H7 (cell line): Measurements from ENCODE around the gene FABP3. TPM values are rescaled to one million over a fixed set of nuclear protein-coding genes. Genes with fewer than 3 reads are reported as not detected.
A peak's percentile ranks its signal among the peaks of the same experiment; 100 is the strongest.

Experiments used
- DNase-seq: peaks from one replicate; pipeline ENCODE4 v3.0.0; 2012
- H3K27me3 ChIP-seq: 2 replicates; pipeline ENCODE4 v1.6.0; 2011; ENCODE audit warnings: mild to moderate bottlenecking, low read length; ENCODE audit not compliant: control insufficient read depth, insufficient read depth
- H3K36me3 ChIP-seq: replicated peaks from 2 replicates; pipeline ENCODE4 v1.5.1; 2011; ENCODE audit warnings: low read length; ENCODE audit not compliant: control insufficient read depth, insufficient read depth
- H3K4me3 ChIP-seq: 2 replicates; pipeline ENCODE4 v1.5.1; 2011; ENCODE audit warnings: low read depth, mild to moderate bottlenecking, control low read depth, low read length, moderate library complexity; ENCODE audit not compliant: insufficient read depth
- total RNA-seq: library from RNA; depleted of rRNA; stranded (reverse); fragments of >200 nt; shearing (Covaris generic); gene quantifications from 2 replicates; pipeline ENCODE4 v1.2.3, GENCODE V29; 2014; rRNA removed

The FABP3 gene
- total RNA-seq: 14.4 and 15.6 TPM in 2 replicates

GRCh38 chr1:31373056-31373896 lies at the start of gene FABP3:
Gene FABP3 (minus strand): TSS chr1:31373076. CDS start chr1:31373014, 62 bp downstream.
- peaks cover 3% of the 10 kb centered on the region; the same call in 1 of the 2 replicates for H3K27me3 ChIP-seq
- DNase-seq: peak; percentile 96
- peak within 1 kb of the TSS; percentile 41 for H3K4me3 ChIP-seq
- no peaks in the 10 kb centered on the region; the same call in 1 of the 2 replicates for H3K36me3 ChIP-seq

- peak; percentile 77 for DNase-seq
- H3K4me3 ChIP-seq: no peak overlapping the region
- no peaks in the 10 kb centered on the region for H3K36me3 ChIP-seq
Observed at GRCh38 chr1:31421371-31422040, 48.6 kb upstream of the FABP3 start.

GRCh38 chr1:31420716-31421115 lies 47.8 kb upstream of the FABP3 start:
- Histone ChIP-seq H3K4me3 (no peak overlapping the region), H3K36me3 (no peaks in the 10 kb centered on the region), H3K27me3 (no peaks in the 10 kb centered on the region)
- DNase-seq: no peak

More at GRCh38 chr1:31421371-31422040, 48.6 kb upstream of the FABP3 start:
- no peaks in the 10 kb centered on the region for H3K27me3 ChIP-seq

GRCh38 chr1:31418626-31419323 lies 45.9 kb upstream of the FABP3 start:
- DNase-seq: no peak
- Histone ChIP-seq H3K27me3 (no peaks in the 10 kb centered on the region; the same call in 1 of the 2 replicates), H3K36me3 (no peaks in the 10 kb centered on the region), H3K4me3 (no peak overlapping the region)

GRCh38 chr1:31417148-31417547 lies 44.3 kb upstream of the FABP3 start:
- no peak overlapping the region for H3K4me3 ChIP-seq
- H3K36me3 ChIP-seq: no peaks in the 10 kb centered on the region
- DNase-seq: no peak
- H3K27me3 ChIP-seq: peaks cover 2% of the 10 kb centered on the region; the same call in 1 of the 2 replicates

- peak; percentile 36 for DNase-seq
- Histone ChIP-seq H3K36me3 (no peaks in the 10 kb centered on the region), H3K4me3 (no peak overlapping the region), H3K27me3 (peaks cover 4% of the 10 kb centered on the region)
Observed at GRCh38 chr1:31416101-31416736, 43.3 kb upstream of the FABP3 start.

GRCh38 chr1:31415658-31416057 lies 42.8 kb upstream of the FABP3 start:
- Histone ChIP-seq H3K4me3 (no peak overlapping the region), H3K36me3 (no peaks in the 10 kb centered on the region), H3K27me3 (peaks cover 4% of the 10 kb centered on the region)
- DNase-seq: peak; percentile 9

GRCh38 chr1:31414980-31415370 lies 42.1 kb upstream of the FABP3 start:
- peaks cover 4% of the 10 kb centered on the region for H3K27me3 ChIP-seq
- no peak overlapping the region for H3K4me3 ChIP-seq
- H3K36me3 ChIP-seq: no peaks in the 10 kb centered on the region
- no peak for DNase-seq

- H3K36me3 ChIP-seq: no peaks in the 10 kb centered on the region
- H3K4me3 ChIP-seq: peak overlapping the region; percentile 90
- peaks cover 4% of the 10 kb centered on the region for H3K27me3 ChIP-seq
- peak; percentile 86 for DNase-seq
Observed at GRCh38 chr1:31413405-31414001, 40.6 kb upstream of the FABP3 start.

GRCh38 chr1:31412732-31413404 lies 40.0 kb upstream of the FABP3 start, which contains the start of gene SERINC2:
Gene SERINC2 (plus strand): TSS chr1:31413213. CDS start chr1:31413266, 53 bp downstream.
- Histone ChIP-seq H3K27me3 (peaks cover 4% of the 10 kb centered on the region), H3K36me3 (no peaks in the 10 kb centered on the region), H3K4me3 (peak within 1 kb of the TSS; percentile 90)
- DNase-seq: peak; percentile 99

GRCh38 chr1:31412205-31412604 lies 39.3 kb upstream of the FABP3 start:
- DNase-seq: peak; percentile 30
- Histone ChIP-seq H3K36me3 (no peaks in the 10 kb centered on the region), H3K4me3 (no peak overlapping the region), H3K27me3 (peaks cover 4% of the 10 kb centered on the region)

- H3K27me3 ChIP-seq: peaks cover 4% of the 10 kb centered on the region
- no peak for DNase-seq
- no peak overlapping the region for H3K4me3 ChIP-seq
- no peaks in the 10 kb centered on the region for H3K36me3 ChIP-seq
Observed at GRCh38 chr1:31410871-31411270, 38.0 kb upstream of the FABP3 start.
